VCaP (cell line): ENCODE data around the gene CENPB.
"Not testable (repeated sequence)": the region's sequence is repeated elsewhere in the genome, so short reads cannot be mapped to it uniquely, and the experiment has no call there.

Experiments
- H3K27ac ChIP-seq: fragments of 450-650 bp; 2 replicates; pipeline ENCODE4 v1.5.1; 2017
- CTCF ChIP-seq: fragments of 450-650 bp; conservative IDR thresholded peaks from 2 replicates; pipeline ENCODE4 v1.5.1; 2017; ENCODE audit warnings: mild to moderate bottlenecking, moderate library complexity

CENPB gene

GRCh38 chr20:3795511-3796468, 9.2 kb upstream of the CENPB start, which contains the start of gene CDC25B:
CDC25B (plus strand) TSS chr20:3796310; CDS start chr20:3796532, 222 bp downstream.
- peak within 1 kb of the TSS; percentile 92 for H3K27ac ChIP-seq
- peak; percentile 53 for TF ChIP-seq CTCF

GRCh38 chr20:3794701-3795420, 8.3 kb upstream of the CENPB start:
- no peak for TF ChIP-seq CTCF
- H3K27ac ChIP-seq: peak overlapping the region; percentile 92

GRCh38 chr20:3794168-3794567, 7.6 kb upstream of the CENPB start:
- H3K27ac ChIP-seq: not testable (repeated sequence)

GRCh38 chr20:3789201-3789600, 2.7 kb upstream of the CENPB start:
- H3K27ac ChIP-seq: not testable (repeated sequence)

GRCh38 chr20:3788685-3789155, 2.2 kb upstream of the CENPB start:
- no peak for TF ChIP-seq CTCF
- H3K27ac ChIP-seq: no peak overlapping the region

GRCh38 chr20:3787324-3788014, 929 bp upstream of the CENPB start:
- peak overlapping the region; percentile 66 for H3K27ac ChIP-seq
- TF ChIP-seq CTCF: no peak

GRCh38 chr20:3786126-3786484, 435 bp downstream of the CENPB start:
- H3K27ac ChIP-seq: peak overlapping the region; percentile 66

More at GRCh38 chr20:3786126-3786484, 435 bp downstream of the CENPB start:
- TF ChIP-seq CTCF: no peak
